ENCODE measurements around the gene MVK. TPM values are rescaled to one million over a fixed set of nuclear protein-coding genes. Genes with fewer than 3 reads are reported as not detected.

The MVK gene
- total and polyA plus RNA-seq, 4 donors: 22.4 to 62.7 (median 37.2) TPM

DNA sequence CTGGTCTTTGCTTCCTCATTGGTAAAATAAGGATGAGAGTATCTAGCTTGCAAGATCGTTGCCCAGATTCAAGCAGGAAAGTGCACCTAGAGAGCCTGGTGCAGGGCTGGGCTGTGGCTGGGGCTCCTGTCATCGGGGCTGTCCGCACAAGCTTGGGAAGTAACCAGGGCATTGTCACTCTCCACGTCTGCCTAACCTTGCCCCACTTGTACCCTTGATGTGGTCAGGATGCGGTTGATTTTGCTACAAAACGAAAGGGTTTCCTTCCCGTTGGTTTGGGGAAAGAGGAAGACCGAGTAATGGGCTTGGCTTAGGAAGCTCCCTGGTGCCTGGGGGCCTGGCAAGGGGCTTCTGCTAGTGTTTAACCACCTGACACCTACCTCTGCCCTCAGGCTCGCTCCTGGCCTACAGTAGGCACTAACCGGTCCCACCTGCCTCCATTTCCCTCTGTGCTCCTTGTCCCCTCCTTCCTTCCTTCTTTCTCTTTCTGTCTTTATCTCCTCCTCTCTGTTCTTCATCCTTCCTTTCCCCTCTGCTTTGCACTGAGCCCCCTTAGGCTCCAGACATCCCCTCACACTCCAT is 21.8 kb downstream of the MVK start:
- no peaks in the 10 kb centered on the region for H3K9me3 ChIP-seq (ENCODE audit: control insufficient read depth in 4 of 4, insufficient read depth in 3 of 4, low read length in 3 of 4)
- WGBS, 2 donors: 30 to 68% methylated on average over 10 of the region's 10 CpGs
- no peak overlapping the region for H3K4me3 ChIP-seq
- no peak overlapping the region for H3K27ac ChIP-seq (ENCODE audit: low read depth in 1 of 2, low read length in 1 of 2)
- TF ChIP-seq CTCF (IDR thresholded peaks at IDR 0.05; ENCODE audit: control extremely low read depth, extremely low read depth): no peak
- no peak for ATAC-seq (ENCODE audit: insufficient read depth, low FRiP score)
- DNase-seq: no peak
- H3K9ac ChIP-seq (ENCODE audit: insufficient read depth in 1 of 2, low read length in 2 of 2): no peak overlapping the region
- peaks cover 0 to 30% (median 12%) of the 10 kb centered on the region in 4 donors for H3K36me3 ChIP-seq (ENCODE audit: control insufficient read depth in 4 of 4, insufficient read depth in 4 of 4, low read length in 4 of 4)
- no peaks in the 10 kb centered on the region for H3K27me3 ChIP-seq (ENCODE audit: control insufficient read depth in 3 of 3, insufficient read depth in 3 of 3, low read length in 2 of 3)
- H3K4me1 ChIP-seq (ENCODE audit: control insufficient read depth in 5 of 5, insufficient read depth in 5 of 5, low read length in 5 of 5): peaks cover 0 to 7% (median 3%) of the 10 kb centered on the region in 5 donors

GRCh38 chr12:109596418-109597244 is 23.0 kb downstream of the MVK start:
- Histone ChIP-seq H3K36me3 (ENCODE audit: control insufficient read depth in 4 of 4, insufficient read depth in 4 of 4, low read length in 4 of 4) (peaks cover 0 to 27% (median 10%) of the 10 kb centered on the region in 4 donors), H3K9me3 (ENCODE audit: control insufficient read depth in 4 of 4, insufficient read depth in 3 of 4, low read length in 3 of 4) (no peaks in the 10 kb centered on the region), H3K9ac (ENCODE audit: insufficient read depth in 1 of 2, low read length in 2 of 2) (no peak overlapping the region), H3K27ac (ENCODE audit: low read depth in 1 of 2, low read length in 1 of 2) (no peak overlapping the region), H3K4me3 (no peak overlapping the region), H3K4me1 (ENCODE audit: control insufficient read depth in 5 of 5, insufficient read depth in 5 of 5, low read length in 5 of 5) (peaks cover 0 to 7% (median 3%) of the 10 kb centered on the region in 5 donors), H3K27me3 (ENCODE audit: control insufficient read depth in 3 of 3, insufficient read depth in 3 of 3, low read length in 2 of 3) (no peaks in the 10 kb centered on the region)
- no peak for TF ChIP-seq CTCF (IDR thresholded peaks at IDR 0.05; ENCODE audit: control extremely low read depth, extremely low read depth)
- WGBS, 2 donors: 89 to 92% methylated on average over 24 of the region's 24 CpGs
- ATAC-seq (ENCODE audit: insufficient read depth, low FRiP score) (no peak), DNase-seq (no peak)

- Histone ChIP-seq H3K27ac (ENCODE audit: low read depth in 1 of 2, low read length in 1 of 2) (no peak overlapping the region), H3K9ac (ENCODE audit: insufficient read depth in 1 of 2, low read length in 2 of 2) (no peak overlapping the region), H3K9me3 (ENCODE audit: control insufficient read depth in 4 of 4, insufficient read depth in 3 of 4, low read length in 3 of 4) (no peaks in the 10 kb centered on the region), H3K36me3 (ENCODE audit: control insufficient read depth in 4 of 4, insufficient read depth in 4 of 4, low read length in 4 of 4) (peaks cover 0 to 27% (median 10%) of the 10 kb centered on the region in 4 donors), H3K27me3 (ENCODE audit: control insufficient read depth in 3 of 3, insufficient read depth in 3 of 3, low read length in 2 of 3) (no peaks in the 10 kb centered on the region), H3K4me3 (no peak overlapping the region), H3K4me1 (ENCODE audit: control insufficient read depth in 5 of 5, insufficient read depth in 5 of 5, low read length in 5 of 5) (peaks cover 0 to 7% (median 3%) of the 10 kb centered on the region in 5 donors)
- no peak for ATAC-seq (ENCODE audit: insufficient read depth, low FRiP score)
- no peak for DNase-seq
- 56% methylated on average over 11 of the region's 11 CpGs for WGBS, 2 donors
- no peak for TF ChIP-seq CTCF (IDR thresholded peaks at IDR 0.05; ENCODE audit: control extremely low read depth, extremely low read depth)
These were observed 23.8 kb downstream of the MVK start for GRCh38 chr12:109597414-109597794.
